T-helper 2 cell treated with Interferon-gamma antibody and Interleukin-4, amounts not matched to agents 100 ng/mL and 5 ng/mL, for 36 hours (primary cell): ENCODE measurements around the gene PSMD13. TPM values are rescaled to one million over a fixed set of nuclear protein-coding genes. Genes with fewer than 3 reads are reported as not detected.
"Not testable (repeated sequence)": the region's sequence is repeated elsewhere in the genome, so short reads cannot be mapped to it uniquely, and the experiment has no call there.

Source experiments
- intact Hi-C: fragments of 100-400 bp; cut with micrococcal nuclease; formaldehyde crosslinking; loops from one replicate; pipeline ENCODE4 v1.15.1; 2023
- total RNA-seq: library from RNA; stranded (reverse); gene quantifications from 2 replicates; pipeline ENCODE4 v1.2.3, GENCODE V29; 2022

PSMD13 gene
- total RNA-seq, 1 donor from 2014 or later: 181 TPM

- intact Hi-C loops: no loop called here
Observed at GRCh38 chr11:215581-216037, 21.2 kb upstream of the PSMD13 start.

- intact Hi-C loops: no loop called here
Observed at GRCh38 chr11:216081-216974, 20.4 kb upstream of the PSMD13 start.

GRCh38 chr11:217704-218103 lies 19.1 kb upstream of the PSMD13 start:
- intact Hi-C loops: no loop called here

GRCh38 chr11:218815-219593 lies 17.8 kb upstream of the PSMD13 start:
- intact Hi-C loops: no loop called here

- intact Hi-C loops: not testable (repeated sequence)
Observed at GRCh38 chr11:220641-221215, 16.0 kb upstream of the PSMD13 start.

GRCh38 chr11:221539-221938 lies 15.2 kb upstream of the PSMD13 start:
- intact Hi-C loops: no loop called here

- intact Hi-C loops: no loop called here
Observed at GRCh38 chr11:221998-222789, 14.6 kb upstream of the PSMD13 start.

- intact Hi-C loops: no loop called here
Observed at GRCh38 chr11:223026-223789, 13.6 kb upstream of the PSMD13 start.

- intact Hi-C loops: no loop called here
Observed at GRCh38 chr11:223884-224283, 12.9 kb upstream of the PSMD13 start.

GRCh38 chr11:224424-224823 lies 12.4 kb upstream of the PSMD13 start:
- intact Hi-C loops: no loop called here

GRCh38 chr11:225734-226453 lies 10.9 kb upstream of the PSMD13 start:
- intact Hi-C loops: no loop called here

GRCh38 chr11:227824-228379 lies 8.9 kb upstream of the PSMD13 start:
- intact Hi-C loops: no loop called here

- intact Hi-C loops: no loop called here
Observed at GRCh38 chr11:230431-230830, 6.3 kb upstream of the PSMD13 start.

GRCh38 chr11:232783-233565 lies 3.8 kb upstream of the PSMD13 start:
- intact Hi-C loops: no loop called here

GRCh38 chr11:235180-235579 lies 1.6 kb upstream of the PSMD13 start:
- intact Hi-C loops: no loop called here

GRCh38 chr11:235609-235996 lies 1.2 kb upstream of the PSMD13 start:
- intact Hi-C loops: no loop called here

- intact Hi-C loops: loop anchor here (1.0 to 2.0 kb wide), 8 partner anchors 29 to 299 kb away; partner anchors contain the start of genes BET1L, HRAS, RIC8A and RNH1
Observed at GRCh38 chr11:235997-236773, 591 bp upstream of the PSMD13 start, which contains the start of gene SIRT3. Gene SIRT3, minus strand, starts transcription at chr11:236342. Its CDS starts 14 bp downstream, at chr11:236328.

- intact Hi-C loops: not testable (repeated sequence)
Observed at GRCh38 chr11:238346-238745, 1.6 kb downstream of the PSMD13 start.
